Neural progenitor cell (in vitro differentiated cells): ENCODE measurements around the gene JAZF1. TPM values are rescaled to one million over a fixed set of nuclear protein-coding genes. Genes with fewer than 3 reads are reported as not detected.
A peak's percentile ranks its signal among the peaks of the same experiment; 100 is the strongest.

Experiments
- DNase-seq: peaks from one replicate; pipeline ENCODE4 v3.0.0-alpha.2; 2016; ENCODE audit warnings: low spot score
- H2AFZ ChIP-seq: fragments of 200-600 bp; sonication (generic); replicated peaks from 2 replicates; pipeline ENCODE4 v1.6.1; 2016; ENCODE audit warnings: antibody characterized with exemption
- H3F3A ChIP-seq: fragments of 200-600 bp; sonication (generic); 2 replicates; pipeline ENCODE4 v1.6.1; 2016; ENCODE audit warnings: antibody characterized with exemption, low read depth
- H3K27ac ChIP-seq: fragments of 200-600 bp; sonication (generic); 2 replicates; pipeline ENCODE4 v1.5.1; 2016; ENCODE audit warnings: mild to moderate bottlenecking
- H3K27me3 ChIP-seq: fragments of 200-600 bp; sonication (generic); 2 replicates; pipeline ENCODE4 v1.6.1; 2016; ENCODE audit warnings: mild to moderate bottlenecking, moderate library complexity
- H3K36me3 ChIP-seq: fragments of 200-600 bp; sonication (generic); 2 replicates; pipeline ENCODE4 v1.5.1; 2016
- H3K4me1 ChIP-seq: fragments of 200-600 bp; sonication (generic); 2 replicates; pipeline ENCODE4 v1.6.1; 2016; ENCODE audit warnings: mixed run types
- H3K4me2 ChIP-seq: fragments of 200-600 bp; sonication (generic); 2 replicates; pipeline ENCODE4 v1.6.1; 2016
- H3K4me3 ChIP-seq: fragments of 200-600 bp; sonication (generic); 2 replicates; pipeline ENCODE4 v1.5.1; 2016
- H3K79me2 ChIP-seq: fragments of 200-600 bp; sonication (generic); 2 replicates; pipeline ENCODE4 v1.6.1; 2016; ENCODE audit warnings: low read depth
- H3K9ac ChIP-seq: fragments of 200-600 bp; sonication (generic); 2 replicates; pipeline ENCODE4 v1.6.1; 2016
- H3K9me3 ChIP-seq: fragments of 200-600 bp; sonication (generic); 2 replicates; pipeline ENCODE4 v1.5.1; 2016; ENCODE audit warnings: low read depth
- H4K20me1 ChIP-seq: fragments of 200-600 bp; sonication (generic); 2 replicates; pipeline ENCODE4 v1.6.1; 2016; ENCODE audit warnings: low read depth
- H3K27ac Mint-ChIP-seq: 3 replicates; pipeline ENCODE4 v1.8.0; 2021; ENCODE audit warnings: mixed read lengths
- H3K27me3 Mint-ChIP-seq: 2 replicates; pipeline ENCODE4 v1.8.0; 2022; ENCODE audit warnings: low read depth, mild to moderate bottlenecking, inconsistent platforms, moderate library complexity, mixed read lengths; ENCODE audit not compliant: insufficient read depth
- H3K36me3 Mint-ChIP-seq: 3 replicates; pipeline ENCODE4 v1.8.0; 2021; ENCODE audit warnings: mixed read lengths
- H3K4me1 Mint-ChIP-seq: 3 replicates; pipeline ENCODE4 v1.8.0; 2021; ENCODE audit warnings: mixed read lengths
- H3K4me3 Mint-ChIP-seq: 3 replicates; pipeline ENCODE4 v1.8.0; 2021; ENCODE audit warnings: mild to moderate bottlenecking, moderate library complexity, mixed read lengths
- H3K9me3 Mint-ChIP-seq: 3 replicates; pipeline ENCODE4 v1.8.0; 2020; ENCODE audit warnings: mixed read lengths
- CTCF ChIP-seq: fragments of 200-600 bp; sonication (generic); IDR thresholded peaks from 2 replicates; pipeline ENCODE4 v1.5.1; 2017; ENCODE audit warnings: antibody characterized with exemption, mild to moderate bottlenecking
- EZH2 ChIP-seq: fragments of 200-600 bp; sonication (generic); IDR thresholded peaks from 2 replicates; pipeline ENCODE4 v1.6.1; 2017; ENCODE audit warnings: antibody characterized with exemption, mild to moderate bottlenecking, moderate library complexity
- EZH2phosphoT487 ChIP-seq: fragments of 200-600 bp; sonication (generic); IDR thresholded peaks from 2 replicates; pipeline ENCODE4 v1.6.1; 2017; ENCODE audit warnings: antibody characterized with exemption
- total RNA-seq: library from RNA; depleted of rRNA; stranded (reverse); fragments of >200 nt; gene quantifications from 2 replicates; pipeline ENCODE4 v1.2.3, GENCODE V29; 2015; ENCODE audit warnings: low replicate concordance

JAZF1 gene
- total RNA-seq, 1 donor from 2014 or later, result 3.1 TPM

GRCh38 chr7:28224172-28224571 is 43.6 kb upstream of the JAZF1 start:
- Mint-ChIP-seq H3K36me3 (no peaks in the 10 kb centered on the region), H3K4me3 (no peak overlapping the region), H3K4me1 (peaks cover 18% of the 10 kb centered on the region), H3K27ac (no peak overlapping the region), H3K9me3 (peaks cover 4% of the 10 kb centered on the region), H3K27me3 (peaks cover 1% of the 10 kb centered on the region)
- H3K4me3 ChIP-seq, result no peak overlapping the region
- no peaks in the 10 kb centered on the region for H3K27me3 ChIP-seq
- H3K4me2 ChIP-seq, result no peak overlapping the region
- H3K27ac ChIP-seq, result no peak overlapping the region
- peaks cover 15% of the 10 kb centered on the region for H3K4me1 ChIP-seq
- H4K20me1 ChIP-seq, result no peaks in the 10 kb centered on the region
- H3K79me2 ChIP-seq, result no peaks in the 10 kb centered on the region
- H3F3A ChIP-seq, result peaks cover 7% of the 10 kb centered on the region
- no peaks in the 10 kb centered on the region for H3K9me3 ChIP-seq
- no peak for DNase-seq
- H2AFZ ChIP-seq, result no peak overlapping the region
- no peak overlapping the region for H3K9ac ChIP-seq
- H3K36me3 ChIP-seq, result no peaks in the 10 kb centered on the region
- TF ChIP-seq EZH2 (no peak), EZH2phosphoT487 (no peak), CTCF (no peak)

GRCh38 chr7:28222636-28223035 is 42.0 kb upstream of the JAZF1 start:
- H3K4me1 Mint-ChIP-seq, result peaks cover 23% of the 10 kb centered on the region
- H3K27me3 ChIP-seq, result no peaks in the 10 kb centered on the region
- H3K9me3 ChIP-seq, result no peaks in the 10 kb centered on the region
- no peaks in the 10 kb centered on the region for H3K36me3 ChIP-seq
- no peaks in the 10 kb centered on the region for H3K79me2 ChIP-seq
- no peak overlapping the region for H3K4me3 ChIP-seq
- no peak for TF ChIP-seq EZH2
- no peak for TF ChIP-seq CTCF
- no peak for TF ChIP-seq EZH2phosphoT487
- peaks cover 6% of the 10 kb centered on the region for H3K9me3 Mint-ChIP-seq
- peaks cover 7% of the 10 kb centered on the region for H3F3A ChIP-seq
- H3K27me3 Mint-ChIP-seq, result peaks cover 2% of the 10 kb centered on the region
- no peak for DNase-seq
- H3K4me3 Mint-ChIP-seq, result no peak overlapping the region
- no peak overlapping the region for H3K27ac ChIP-seq
- peaks cover 19% of the 10 kb centered on the region for H3K4me1 ChIP-seq
- H3K27ac Mint-ChIP-seq, result no peak overlapping the region
- H4K20me1 ChIP-seq, result no peaks in the 10 kb centered on the region
- H3K36me3 Mint-ChIP-seq, result no peaks in the 10 kb centered on the region
- H2AFZ ChIP-seq, result no peak overlapping the region
- no peak overlapping the region for H3K4me2 ChIP-seq
- H3K9ac ChIP-seq, result no peak overlapping the region

GRCh38 chr7:28219793-28220192 is 39.2 kb upstream of the JAZF1 start:
- Histone ChIP-seq H3K36me3 (no peaks in the 10 kb centered on the region), H3F3A (peaks cover 1% of the 10 kb centered on the region), H3K4me3 (no peak overlapping the region), H2AFZ (no peak overlapping the region), H3K4me2 (no peak overlapping the region), H3K9me3 (no peaks in the 10 kb centered on the region), H3K27ac (no peak overlapping the region), H3K27me3 (no peaks in the 10 kb centered on the region), H4K20me1 (no peaks in the 10 kb centered on the region), H3K9ac (no peak overlapping the region), H3K79me2 (no peaks in the 10 kb centered on the region), H3K4me1 (peaks cover 24% of the 10 kb centered on the region)
- Mint-ChIP-seq H3K27me3 (peaks cover 2% of the 10 kb centered on the region), H3K27ac (no peak overlapping the region), H3K9me3 (peaks cover 2% of the 10 kb centered on the region), H3K36me3 (no peaks in the 10 kb centered on the region), H3K4me1 (peaks cover 22% of the 10 kb centered on the region), H3K4me3 (no peak overlapping the region)
- DNase-seq, result no peak
- TF ChIP-seq EZH2phosphoT487 (no peak), CTCF (no peak)

GRCh38 chr7:28217143-28217542 is 36.5 kb upstream of the JAZF1 start:
- Histone ChIP-seq H3K27ac (no peak overlapping the region), H3K36me3 (no peaks in the 10 kb centered on the region), H3K27me3 (no peaks in the 10 kb centered on the region), H4K20me1 (no peaks in the 10 kb centered on the region), H3F3A (no peaks in the 10 kb centered on the region), H3K4me3 (no peak overlapping the region), H3K9me3 (no peaks in the 10 kb centered on the region), H3K79me2 (no peaks in the 10 kb centered on the region), H2AFZ (no peak overlapping the region), H3K4me2 (peak overlapping the region; percentile 7), H3K4me1 (peaks cover 20% of the 10 kb centered on the region), H3K9ac (no peak overlapping the region)
- no peaks in the 10 kb centered on the region for H3K36me3 Mint-ChIP-seq
- H3K27ac Mint-ChIP-seq, result peak overlapping the region; percentile 18
- H3K4me3 Mint-ChIP-seq, result no peak overlapping the region
- H3K9me3 Mint-ChIP-seq, result peaks cover 2% of the 10 kb centered on the region
- TF ChIP-seq EZH2 (no peak), EZH2phosphoT487 (no peak), CTCF (no peak)
- peaks cover 4% of the 10 kb centered on the region for H3K27me3 Mint-ChIP-seq
- DNase-seq, result peak; percentile 49
- H3K4me1 Mint-ChIP-seq, result peaks cover 21% of the 10 kb centered on the region
